Activated CD4-positive, alpha-beta memory T cell treated with anti-CD3 and anti-CD28 coated beads for 36 hours (primary cell): Measurements from ENCODE around the gene TGFBR2. TPM values are rescaled to one million over a fixed set of nuclear protein-coding genes. Genes with fewer than 3 reads are reported as not detected.

Source experiments
- CTCF ChIA-PET: fragments of 350-600 bp; sonication (Branson Sonifier 250); formaldehyde crosslinking; loops from one replicate; lab custom pipeline; 2021; ENCODE audit warnings: antibody characterized with exemption, inconsistent platforms; lab: Charles Lee
- POLR2A ChIA-PET: fragments of 350-600 bp; sonication (Branson Sonifier 250); formaldehyde crosslinking; loops from one replicate; lab custom pipeline; 2021; ENCODE audit warnings: antibody characterized with exemption; lab: Charles Lee
- DNase-seq: peaks from one replicate; pipeline ENCODE4 v3.0.0-alpha.2; 2020
- H3K27ac Mint-ChIP-seq: one replicate; pipeline ENCODE4 v1.8.0; 2021; ENCODE audit warnings: mixed read lengths
- H3K27me3 Mint-ChIP-seq: one replicate; pipeline ENCODE4 v1.8.0; 2021; ENCODE audit warnings: mixed read lengths
- H3K36me3 Mint-ChIP-seq: one replicate; pipeline ENCODE4 v1.8.0; 2021; ENCODE audit warnings: mixed read lengths
- H3K4me1 Mint-ChIP-seq: one replicate; pipeline ENCODE4 v1.8.0; 2021; ENCODE audit warnings: low read depth, mixed read lengths
- H3K4me3 Mint-ChIP-seq: one replicate; pipeline ENCODE4 v1.8.0; 2021; ENCODE audit warnings: mild to moderate bottlenecking, mixed read lengths
- H3K9me3 Mint-ChIP-seq: one replicate; pipeline ENCODE4 v1.8.0; 2021; ENCODE audit warnings: mixed read lengths
- intact Hi-C: fragments of 100-400 bp; cut with micrococcal nuclease; formaldehyde crosslinking; loops from one replicate; pipeline ENCODE4 v1.15.1; 2023
- total RNA-seq, 2 experiments: library from RNA; stranded (reverse); gene quantifications; one replicate each; pipeline ENCODE4 v1.2.3, GENCODE V29; 2021

The TGFBR2 gene
- total RNA-seq, 2 experiments from 2014 or later, result 36.8 to 37.0 TPM

DNA sequence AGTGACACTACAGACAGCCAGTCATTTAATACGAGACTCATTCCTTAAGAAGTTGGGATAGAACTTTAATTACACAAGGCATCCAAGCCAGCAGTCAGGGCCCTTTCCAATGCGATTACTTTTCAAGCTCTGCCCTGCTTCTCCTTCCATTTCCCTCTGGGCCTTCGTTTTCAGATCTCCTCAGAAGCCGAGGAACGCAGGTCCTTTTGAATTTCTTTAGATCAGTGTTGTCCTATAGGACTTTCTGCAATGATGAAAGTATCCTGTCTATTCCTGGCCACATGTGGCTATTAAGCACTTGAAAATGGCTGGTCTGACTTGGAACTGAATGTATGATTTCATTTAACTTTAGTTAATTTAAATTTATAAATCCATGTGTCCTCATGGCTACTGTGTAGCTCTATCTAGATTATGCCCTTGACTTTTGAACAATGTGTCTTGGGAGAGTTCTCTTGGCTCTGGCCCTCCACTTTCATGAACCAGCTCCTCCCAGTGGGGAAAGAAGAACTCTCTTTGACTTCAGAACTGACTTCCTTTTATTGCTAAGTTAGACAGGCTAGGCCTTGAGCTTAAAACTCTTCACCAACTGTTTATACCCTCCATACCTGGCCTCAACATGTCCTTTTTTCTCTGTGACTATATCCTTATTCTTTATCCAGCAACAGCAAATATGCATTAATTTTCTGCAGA lies 22.6 kb downstream of the TGFBR2 start:
- intact Hi-C loops, result no loop called here
- CTCF ChIA-PET, result interaction anchor here (0.9 to 1.9 kb wide), 12 partner anchors 8 to 618 kb away, joined by 3 to 12 read pairs (median 5); partner anchors contain the start of gene TGFBR2
- Mint-ChIP-seq H3K27me3 (no peaks in the 10 kb centered on the region), H3K4me3 (peak overlapping the region; percentile 45), H3K4me1 (peaks cover 90% of the 10 kb centered on the region), H3K27ac (peak overlapping the region; percentile 91), H3K36me3 (peaks cover 44% of the 10 kb centered on the region), H3K9me3 (no peaks in the 10 kb centered on the region)
- POLR2A ChIA-PET, result interaction anchor here (1.2 to 2.2 kb wide), 10 partner anchors 8 to 81 kb away, joined by 4 to 19 read pairs (median 6); partner anchors contain the start of gene TGFBR2
- DNase-seq, result no peak

DNA sequence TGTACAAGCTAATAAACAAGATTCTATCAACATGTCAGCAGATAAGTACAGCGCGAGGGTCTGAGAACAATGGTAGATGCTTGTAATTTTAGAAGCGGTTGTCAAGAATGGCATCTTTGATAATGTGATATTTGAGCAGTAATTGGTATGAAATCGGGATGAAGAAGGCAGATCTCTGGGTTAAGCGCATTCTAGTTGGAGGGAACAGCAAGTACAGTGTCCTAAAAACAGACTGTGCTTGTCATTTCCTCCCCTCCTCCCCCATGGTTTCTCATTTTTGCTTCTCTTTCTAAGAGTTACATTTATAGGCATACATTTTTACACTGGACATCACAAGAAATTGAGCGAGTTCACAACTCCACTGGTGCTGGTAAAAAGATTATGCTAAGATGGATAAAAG lies 23.3 kb downstream of the TGFBR2 start:
- Mint-ChIP-seq H3K27me3 (no peaks in the 10 kb centered on the region), H3K9me3 (no peaks in the 10 kb centered on the region), H3K36me3 (peaks cover 41% of the 10 kb centered on the region), H3K27ac (peak overlapping the region; percentile 91), H3K4me1 (peaks cover 90% of the 10 kb centered on the region), H3K4me3 (peak overlapping the region; percentile 18)
- DNase-seq, result no peak
- ChIA-PET CTCF (interaction anchor here (1.0 to 1.9 kb wide), 11 partner anchors 9 to 619 kb away, joined by 3 to 12 read pairs (median 5); partner anchors contain the start of gene TGFBR2), POLR2A (interaction anchor here (1.2 to 2.2 kb wide), 10 partner anchors 9 to 81 kb away, joined by 4 to 19 read pairs (median 6); partner anchors contain the start of gene TGFBR2)
- intact Hi-C loops, result loop anchor here (5.0 kb wide), 2 partner anchors 118 to 903 kb away; partner anchors contain the start of gene STT3B

DNA sequence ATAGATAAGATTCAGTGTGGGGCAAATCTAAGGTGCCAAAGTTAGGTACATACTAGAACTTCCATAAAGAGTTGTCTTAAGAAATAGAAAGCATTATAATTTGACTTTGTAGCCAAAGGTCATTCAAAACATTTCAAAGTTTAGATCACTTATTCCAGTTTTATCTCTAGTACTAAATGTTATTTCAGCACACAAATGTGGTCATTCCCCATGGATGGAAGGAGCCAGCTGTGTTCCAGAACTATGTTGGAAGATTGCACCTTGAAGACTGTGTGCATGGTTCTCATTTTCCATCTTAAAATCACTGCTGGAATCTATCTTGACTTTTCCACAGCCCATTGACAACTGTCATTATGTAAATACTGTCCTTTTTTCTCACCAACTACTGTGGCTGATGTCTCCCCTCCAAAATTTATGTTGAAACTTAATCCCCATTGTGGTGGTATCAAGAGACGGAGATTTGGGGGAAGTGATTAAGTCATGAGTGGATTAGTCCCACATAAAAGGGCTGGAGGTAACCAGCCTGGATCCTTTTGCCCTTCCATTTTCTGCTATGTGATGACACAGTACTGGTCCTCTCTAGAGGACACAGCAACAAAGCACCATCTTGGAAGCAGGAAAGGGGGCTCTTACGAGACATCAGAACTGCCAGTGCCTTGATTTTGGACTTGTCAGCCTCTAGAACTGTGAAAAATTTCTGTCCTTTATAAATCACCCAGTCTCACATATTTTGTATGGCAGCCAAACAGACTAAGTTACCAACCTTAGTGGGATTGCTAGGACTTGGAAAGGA lies 24.0 kb downstream of the TGFBR2 start:
- no peak for DNase-seq
- H3K27me3 Mint-ChIP-seq, result no peaks in the 10 kb centered on the region
- ChIA-PET POLR2A (interaction anchor here (0.8 to 17.4 kb wide), 14 partner anchors 9 to 27 kb away, joined by 3 to 200 read pairs (median 6); partner anchors contain the start of gene TGFBR2), CTCF (interaction anchor here (0.7 to 1.9 kb wide), 8 partner anchors 10 to 63 kb away, joined by 3 to 12 read pairs (median 6); partner anchors contain the start of gene TGFBR2)
- peak overlapping the region; percentile 91 for H3K27ac Mint-ChIP-seq
- peak overlapping the region; percentile 18 for H3K4me3 Mint-ChIP-seq
- H3K9me3 Mint-ChIP-seq, result no peaks in the 10 kb centered on the region
- H3K36me3 Mint-ChIP-seq, result peaks cover 47% of the 10 kb centered on the region
- intact Hi-C loops, result loop anchor here (1.0 to 5.0 kb wide), 9 partner anchors 10 to 902 kb away; partner anchors contain the start of gene STT3B
- H3K4me1 Mint-ChIP-seq, result peaks cover 92% of the 10 kb centered on the region

DNA sequence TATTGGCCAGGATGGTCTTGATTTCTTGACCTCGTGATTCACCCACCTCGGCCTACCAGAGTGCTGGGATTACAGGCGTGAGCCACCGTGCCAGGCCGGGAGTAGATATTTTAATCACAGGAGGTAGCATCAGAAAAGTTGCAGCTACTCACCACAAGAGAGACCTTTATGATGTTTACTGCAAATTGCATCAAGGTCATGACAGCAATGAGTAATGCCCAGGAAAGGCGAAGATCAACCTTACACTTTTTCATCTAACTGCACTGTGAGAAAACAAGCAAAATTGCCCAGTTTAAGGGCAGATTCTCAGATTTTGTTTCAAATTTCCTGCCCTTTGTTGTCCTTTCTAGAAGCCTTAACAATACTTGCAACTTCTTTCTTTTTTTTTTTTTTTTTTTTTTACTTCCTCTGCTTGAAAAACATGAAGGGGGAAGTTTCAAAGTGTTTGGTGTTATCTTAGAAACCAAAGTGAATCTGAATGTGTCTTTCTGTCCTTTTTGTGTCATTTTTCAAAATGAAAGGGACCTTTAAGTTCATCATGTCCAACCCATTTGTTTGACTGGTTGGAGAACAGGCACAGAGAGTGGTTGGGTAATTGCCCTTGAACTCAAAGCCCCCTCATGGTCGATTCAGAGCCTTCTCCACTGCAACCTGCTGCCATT lies 25.0 kb downstream of the TGFBR2 start:
- peak overlapping the region; percentile 66 for H3K4me3 Mint-ChIP-seq
- CTCF ChIA-PET, result interaction anchor here (0.5 to 1.9 kb wide), 7 partner anchors 15 to 62 kb away, joined by 3 to 6 read pairs (median 3); no protein-coding TSS in a partner anchor

DNA sequence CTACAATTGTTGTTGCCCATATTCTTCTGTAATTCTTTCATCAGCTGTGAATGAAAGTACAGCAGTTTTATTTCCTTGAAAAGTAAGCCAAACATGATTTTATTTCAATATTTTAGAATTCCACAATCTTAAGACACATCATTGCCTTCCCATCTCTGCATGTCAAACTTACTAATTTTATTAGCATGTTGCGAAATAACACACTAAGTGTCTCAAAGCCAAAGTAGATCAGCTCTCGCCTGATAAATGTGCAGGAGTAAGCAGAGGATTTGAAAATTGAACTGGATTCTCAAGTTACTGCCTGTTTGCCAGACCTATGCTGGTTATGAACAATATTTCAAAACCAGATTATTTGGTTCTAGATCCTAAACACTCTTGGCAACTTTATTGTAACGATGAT lies 25.7 kb downstream of the TGFBR2 start:
- Mint-ChIP-seq H3K27me3 (no peaks in the 10 kb centered on the region), H3K27ac (peak overlapping the region; percentile 91), H3K9me3 (no peaks in the 10 kb centered on the region), H3K4me1 (peaks cover 86% of the 10 kb centered on the region), H3K36me3 (peaks cover 43% of the 10 kb centered on the region), H3K4me3 (peak overlapping the region; percentile 66)
- POLR2A ChIA-PET, result interaction anchor here (1.1 to 17.4 kb wide), 12 partner anchors 7 to 45 kb away, joined by 3 to 200 read pairs (median 4); partner anchors contain the start of gene TGFBR2
- intact Hi-C loops, result loop anchor here (5.0 kb wide), 2 partner anchors 115 to 900 kb away; partner anchors contain the start of gene STT3B
- CTCF ChIA-PET, result interaction anchor here (0.5 to 1.9 kb wide), 4 partner anchors 16 to 61 kb away, joined by 3 to 6 read pairs (median 6); no protein-coding TSS in a partner anchor
- no peak for DNase-seq

More for the DNA sequence above, 25.0 kb downstream of the TGFBR2 start:
- intact Hi-C loops, result loop anchor here (1.0 to 5.0 kb wide), 9 partner anchors 9 to 901 kb away; partner anchors contain the start of gene STT3B
- POLR2A ChIA-PET, result interaction anchor here (0.8 to 17.4 kb wide), 15 partner anchors 8 to 58 kb away, joined by 3 to 200 read pairs (median 4); partner anchors contain the start of gene TGFBR2
- no peaks in the 10 kb centered on the region for H3K27me3 Mint-ChIP-seq
- peak; percentile 84 for DNase-seq
- H3K36me3 Mint-ChIP-seq, result peaks cover 43% of the 10 kb centered on the region
- H3K4me1 Mint-ChIP-seq, result peaks cover 89% of the 10 kb centered on the region
- peak overlapping the region; percentile 91 for H3K27ac Mint-ChIP-seq
- no peaks in the 10 kb centered on the region for H3K9me3 Mint-ChIP-seq

DNA sequence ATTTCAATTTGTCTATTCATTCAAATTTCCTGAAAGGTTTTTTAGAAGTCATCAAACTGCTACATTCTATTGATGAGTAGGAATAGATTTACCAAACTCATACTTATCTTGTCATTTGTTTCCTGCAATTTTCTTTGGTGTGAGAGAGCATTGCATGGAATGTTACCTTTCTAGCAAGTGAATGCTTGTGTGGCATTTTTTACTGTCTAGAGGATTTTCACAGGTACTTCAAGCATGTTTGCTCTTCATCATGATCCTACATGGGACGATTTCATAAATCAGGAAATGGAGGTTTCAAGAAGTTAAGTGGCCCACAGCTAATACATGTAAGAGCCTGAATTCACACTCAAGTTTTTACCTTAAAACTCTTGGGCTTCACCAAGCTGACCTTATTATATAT lies 26.1 kb downstream of the TGFBR2 start:
- Mint-ChIP-seq H3K9me3 (no peaks in the 10 kb centered on the region), H3K4me3 (no peak overlapping the region), H3K36me3 (peaks cover 46% of the 10 kb centered on the region), H3K27ac (peak overlapping the region; percentile 91), H3K4me1 (peaks cover 87% of the 10 kb centered on the region), H3K27me3 (no peaks in the 10 kb centered on the region)
- intact Hi-C loops, result loop anchor here (5.0 kb wide), 2 partner anchors 115 to 900 kb away; partner anchors contain the start of gene STT3B
- DNase-seq, result no peak
- POLR2A ChIA-PET, result interaction anchor here (1.0 to 17.4 kb wide), 9 partner anchors 9 to 45 kb away, joined by 3 to 200 read pairs (median 3); partner anchors contain the start of gene TGFBR2
- CTCF ChIA-PET, result interaction anchor here (1.6 to 1.9 kb wide), 2 partner anchors 17 to 61 kb away, joined by 6 read pairs; no protein-coding TSS in a partner anchor

DNA sequence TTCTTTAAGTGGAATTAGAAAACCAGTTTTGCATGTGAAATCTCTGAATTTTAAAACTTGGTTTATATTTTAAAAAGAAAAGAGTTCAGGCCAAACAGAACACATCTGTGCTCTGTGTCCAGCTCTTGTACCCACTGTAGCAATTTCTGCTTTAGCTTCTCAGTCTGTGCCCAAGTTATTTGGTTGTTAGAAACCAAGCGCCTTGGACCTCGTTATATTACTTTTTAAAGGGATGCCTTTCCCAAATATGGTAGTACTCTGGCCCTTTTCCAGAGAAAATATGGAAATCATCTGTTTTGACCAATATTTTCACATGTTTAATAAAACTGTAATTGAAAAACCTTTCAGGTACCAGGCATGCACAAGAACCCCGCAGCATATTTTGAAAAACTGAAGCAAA lies 27.3 kb downstream of the TGFBR2 start:
- no peak overlapping the region for H3K4me3 Mint-ChIP-seq
- ChIA-PET CTCF (interaction anchor here (0.6 to 1.8 kb wide), 4 partner anchors 9 to 31 kb away, joined by 3 read pairs; no protein-coding TSS in a partner anchor), POLR2A (interaction anchor here (1.0 to 17.4 kb wide), 7 partner anchors 10 to 26 kb away, joined by 3 to 200 read pairs (median 5); partner anchors contain the start of gene TGFBR2)
- peaks cover 41% of the 10 kb centered on the region for H3K36me3 Mint-ChIP-seq
- H3K4me1 Mint-ChIP-seq, result peaks cover 89% of the 10 kb centered on the region
- H3K9me3 Mint-ChIP-seq, result no peaks in the 10 kb centered on the region
- no peak for DNase-seq
- no peaks in the 10 kb centered on the region for H3K27me3 Mint-ChIP-seq
- H3K27ac Mint-ChIP-seq, result peak overlapping the region; percentile 91
- intact Hi-C loops, result loop anchor here (5.0 kb wide), 2 partner anchors 114 to 899 kb away; partner anchors contain the start of gene STT3B

DNA sequence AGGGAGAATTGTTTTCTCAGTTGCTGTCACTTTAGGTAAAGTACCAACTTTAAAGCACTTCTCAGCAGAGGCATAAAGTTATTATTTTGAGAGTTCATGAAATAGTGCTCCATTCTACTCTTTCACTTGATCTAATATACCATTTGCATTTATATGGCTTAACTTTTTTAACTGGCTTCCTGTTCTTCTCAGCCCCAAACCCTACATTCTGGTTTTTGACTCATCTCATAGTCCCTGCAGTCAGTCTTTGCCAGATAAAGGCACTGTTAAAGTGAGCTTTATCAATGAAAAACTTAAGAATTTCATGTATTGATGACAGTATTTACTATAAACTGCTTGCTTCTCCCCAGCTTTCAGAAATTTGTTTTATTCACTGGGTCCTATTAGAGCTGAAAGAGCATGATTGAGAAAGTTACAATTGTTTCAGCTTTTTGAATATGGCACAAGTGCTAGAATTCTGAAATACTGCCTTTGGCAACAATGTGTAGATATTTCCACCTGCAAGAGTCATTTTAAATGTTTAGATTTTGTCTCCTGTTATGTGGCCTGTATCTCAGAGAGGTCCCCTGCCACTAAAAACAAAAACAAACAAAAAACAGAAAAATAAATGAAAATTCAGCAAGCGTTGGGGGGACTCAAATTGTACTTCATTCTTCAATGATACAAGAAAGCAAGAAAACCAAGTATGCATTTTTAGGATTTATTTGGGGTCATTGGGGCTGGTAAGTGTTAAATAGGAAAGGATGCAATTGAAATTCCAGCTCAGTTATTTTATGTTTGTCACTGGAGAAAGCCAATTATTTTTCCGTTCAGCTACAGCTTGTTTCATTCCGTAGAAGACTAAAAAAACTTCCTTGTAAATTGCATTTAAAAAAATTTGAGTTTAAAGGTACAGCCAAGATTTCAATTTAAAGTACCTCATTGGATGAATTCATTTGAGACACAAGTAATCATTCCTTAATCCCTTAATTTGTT lies 28.6 kb downstream of the TGFBR2 start:
- Mint-ChIP-seq H3K27ac (peak overlapping the region; percentile 91), H3K4me3 (peak overlapping the region; percentile 45), H3K36me3 (peaks cover 38% of the 10 kb centered on the region), H3K9me3 (no peaks in the 10 kb centered on the region), H3K4me1 (peaks cover 89% of the 10 kb centered on the region), H3K27me3 (no peaks in the 10 kb centered on the region)
- intact Hi-C loops, result loop anchor here (1.0 to 5.0 kb wide), 3 partner anchors 9 to 897 kb away; partner anchors contain the start of gene STT3B
- ChIA-PET POLR2A (interaction anchor here (0.7 to 17.4 kb wide), 10 partner anchors 9 to 29 kb away, joined by 3 to 200 read pairs (median 6); partner anchors contain the start of gene TGFBR2), CTCF (interaction anchor here (0.7 to 1.8 kb wide), 3 partner anchors 9 to 315 kb away, joined by 3 read pairs; no protein-coding TSS in a partner anchor)
- no peak for DNase-seq

DNA sequence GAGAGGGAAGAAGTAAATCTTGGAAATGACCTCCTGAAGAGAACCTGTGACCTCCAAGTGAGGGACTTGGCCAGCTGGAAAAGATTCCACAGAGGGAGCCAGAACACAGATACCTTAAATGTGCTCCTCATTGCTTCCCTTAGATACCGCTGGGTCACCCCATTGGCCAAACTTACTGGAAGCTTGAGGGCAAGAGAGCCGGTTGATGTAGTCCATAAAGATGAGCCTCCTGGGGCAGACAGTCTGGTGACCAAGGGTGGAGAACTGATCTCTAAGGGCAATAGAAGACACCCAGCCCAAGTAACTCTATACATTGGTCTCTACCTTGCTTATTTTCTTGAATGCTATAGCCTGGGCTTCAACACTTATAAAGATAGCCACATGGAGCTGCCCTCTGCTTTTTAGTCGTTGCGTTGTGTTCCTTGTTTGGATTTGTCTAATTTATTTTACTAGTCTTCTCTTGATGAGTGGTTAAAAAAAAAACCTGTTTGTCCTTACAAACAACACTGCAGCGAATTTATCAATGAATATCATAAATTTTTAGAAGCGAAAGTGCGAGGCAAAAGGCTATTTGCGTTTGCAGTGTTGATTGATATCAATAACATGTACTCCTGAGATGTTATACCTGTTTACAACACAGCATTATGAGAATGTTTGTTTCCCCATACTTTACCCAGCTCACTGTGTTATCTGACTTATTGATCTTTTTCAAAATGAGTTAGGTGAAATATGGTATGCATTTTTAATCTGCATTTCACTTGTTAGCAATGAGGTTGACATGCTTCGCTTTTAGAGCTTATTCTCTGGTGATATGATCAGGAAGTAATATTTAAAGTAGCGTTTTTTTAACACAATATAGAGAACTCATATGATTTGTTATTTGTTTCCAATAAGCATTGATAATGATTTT lies 31.2 kb downstream of the TGFBR2 start:
- H3K9me3 Mint-ChIP-seq, result no peaks in the 10 kb centered on the region
- peaks cover 85% of the 10 kb centered on the region for H3K4me1 Mint-ChIP-seq
- intact Hi-C loops, result no loop called here
- ChIA-PET CTCF (interaction anchor here (0.7 to 0.8 kb wide), 2 partner anchors 9 to 21 kb away, joined by 3 read pairs; no protein-coding TSS in a partner anchor), POLR2A (interaction anchor here (1.1 to 17.4 kb wide), 7 partner anchors 14 to 31 kb away, joined by 3 to 200 read pairs (median 16); partner anchors contain the start of gene TGFBR2)
- H3K27ac Mint-ChIP-seq, result peak overlapping the region; percentile 91
- H3K4me3 Mint-ChIP-seq, result peak overlapping the region; percentile 68
- peaks cover 26% of the 10 kb centered on the region for H3K36me3 Mint-ChIP-seq
- DNase-seq, result no peak
- H3K27me3 Mint-ChIP-seq, result no peaks in the 10 kb centered on the region
